Measurements from ENCODE around the gene DZIP1L. TPM values are rescaled to one million over a fixed set of nuclear protein-coding genes. Genes with fewer than 3 reads are reported as not detected.

The DZIP1L gene
- total RNA-seq, 1 donor from 2014 or later: 3.3 TPM

- no peak for DNase-seq
- no peaks in the 10 kb centered on the region for H3K9me3 Mint-ChIP-seq (ENCODE audit: unreplicated experiment)
- H3K27ac Mint-ChIP-seq (ENCODE audit: unreplicated experiment): no peak overlapping the region
- TF ChIP-seq CTCF (IDR thresholded peaks at IDR 0.05; ENCODE audit: partially characterized antibody, unreplicated experiment): no peak
- H3K27me3 Mint-ChIP-seq (ENCODE audit: unreplicated experiment): no peaks in the 10 kb centered on the region
- no peak overlapping the region for H3K4me3 Mint-ChIP-seq (ENCODE audit: unreplicated experiment)
- no peaks in the 10 kb centered on the region for H3K4me1 Mint-ChIP-seq (ENCODE audit: low read depth, unreplicated experiment)
- no peaks in the 10 kb centered on the region for H3K36me3 Mint-ChIP-seq (ENCODE audit: unreplicated experiment)
These were observed 78.8 kb downstream of the DZIP1L start for GRCh38 chr3:138036572-138036971.

GRCh38 chr3:138034918-138035317 lies 80.5 kb downstream of the DZIP1L start:
- DNase-seq: no peak
- TF ChIP-seq CTCF (IDR thresholded peaks at IDR 0.05; ENCODE audit: partially characterized antibody, unreplicated experiment): no peak
- H3K4me3 Mint-ChIP-seq (ENCODE audit: unreplicated experiment): no peak overlapping the region
- H3K4me1 Mint-ChIP-seq (ENCODE audit: low read depth, unreplicated experiment): no peaks in the 10 kb centered on the region
- H3K36me3 Mint-ChIP-seq (ENCODE audit: unreplicated experiment): no peaks in the 10 kb centered on the region
- no peak overlapping the region for H3K27ac Mint-ChIP-seq (ENCODE audit: unreplicated experiment)
- no peaks in the 10 kb centered on the region for H3K9me3 Mint-ChIP-seq (ENCODE audit: unreplicated experiment)
- H3K27me3 Mint-ChIP-seq (ENCODE audit: unreplicated experiment): no peaks in the 10 kb centered on the region

GRCh38 chr3:138033202-138033691 lies 82.2 kb downstream of the DZIP1L start:
- Mint-ChIP-seq H3K36me3 (ENCODE audit: unreplicated experiment) (no peaks in the 10 kb centered on the region), H3K27ac (ENCODE audit: unreplicated experiment) (no peak overlapping the region), H3K9me3 (ENCODE audit: unreplicated experiment) (peaks cover 2% of the 10 kb centered on the region), H3K4me1 (ENCODE audit: low read depth, unreplicated experiment) (no peaks in the 10 kb centered on the region), H3K4me3 (ENCODE audit: unreplicated experiment) (no peak overlapping the region), H3K27me3 (ENCODE audit: unreplicated experiment) (no peaks in the 10 kb centered on the region)
- DNase-seq: no peak
- TF ChIP-seq CTCF (IDR thresholded peaks at IDR 0.05; ENCODE audit: partially characterized antibody, unreplicated experiment): no peak

GRCh38 chr3:138032567-138032966 lies 82.8 kb downstream of the DZIP1L start:
- H3K27ac Mint-ChIP-seq (ENCODE audit: unreplicated experiment): no peak overlapping the region

GRCh38 chr3:138031536-138031935 lies 83.9 kb downstream of the DZIP1L start:
- TF ChIP-seq CTCF (IDR thresholded peaks at IDR 0.05; ENCODE audit: partially characterized antibody, unreplicated experiment): no peak
- DNase-seq: no peak
- no peaks in the 10 kb centered on the region for H3K36me3 Mint-ChIP-seq (ENCODE audit: unreplicated experiment)

More at GRCh38 chr3:138032567-138032966, 82.8 kb downstream of the DZIP1L start:
- Mint-ChIP-seq H3K4me3 (ENCODE audit: unreplicated experiment) (no peak overlapping the region), H3K36me3 (ENCODE audit: unreplicated experiment) (no peaks in the 10 kb centered on the region), H3K4me1 (ENCODE audit: low read depth, unreplicated experiment) (no peaks in the 10 kb centered on the region), H3K9me3 (ENCODE audit: unreplicated experiment) (peaks cover 2% of the 10 kb centered on the region), H3K27me3 (ENCODE audit: unreplicated experiment) (no peaks in the 10 kb centered on the region)
- no peak for TF ChIP-seq CTCF (IDR thresholded peaks at IDR 0.05; ENCODE audit: partially characterized antibody, unreplicated experiment)
- no peak for DNase-seq

More at GRCh38 chr3:138031536-138031935, 83.9 kb downstream of the DZIP1L start:
- Mint-ChIP-seq H3K4me1 (ENCODE audit: low read depth, unreplicated experiment) (no peaks in the 10 kb centered on the region), H3K27me3 (ENCODE audit: unreplicated experiment) (no peaks in the 10 kb centered on the region), H3K4me3 (ENCODE audit: unreplicated experiment) (no peak overlapping the region), H3K9me3 (ENCODE audit: unreplicated experiment) (peaks cover 2% of the 10 kb centered on the region), H3K27ac (ENCODE audit: unreplicated experiment) (no peak overlapping the region)

Data from glutamatergic neuron (in vitro differentiated cells).